TTC549 (cell line): ENCODE measurements around the gene ANKRD24.
"Not testable (repeated sequence)": the region's sequence is repeated elsewhere in the genome, so short reads cannot be mapped to it uniquely, and the experiment has no call there.

Source experiments
- FAIRE-seq: peaks from 2 replicates; lab custom pipeline; 2012; peaks lifted over from hg19 to GRCh38; lab: Jason Lieb, UNC

The ANKRD24 gene

DNA sequence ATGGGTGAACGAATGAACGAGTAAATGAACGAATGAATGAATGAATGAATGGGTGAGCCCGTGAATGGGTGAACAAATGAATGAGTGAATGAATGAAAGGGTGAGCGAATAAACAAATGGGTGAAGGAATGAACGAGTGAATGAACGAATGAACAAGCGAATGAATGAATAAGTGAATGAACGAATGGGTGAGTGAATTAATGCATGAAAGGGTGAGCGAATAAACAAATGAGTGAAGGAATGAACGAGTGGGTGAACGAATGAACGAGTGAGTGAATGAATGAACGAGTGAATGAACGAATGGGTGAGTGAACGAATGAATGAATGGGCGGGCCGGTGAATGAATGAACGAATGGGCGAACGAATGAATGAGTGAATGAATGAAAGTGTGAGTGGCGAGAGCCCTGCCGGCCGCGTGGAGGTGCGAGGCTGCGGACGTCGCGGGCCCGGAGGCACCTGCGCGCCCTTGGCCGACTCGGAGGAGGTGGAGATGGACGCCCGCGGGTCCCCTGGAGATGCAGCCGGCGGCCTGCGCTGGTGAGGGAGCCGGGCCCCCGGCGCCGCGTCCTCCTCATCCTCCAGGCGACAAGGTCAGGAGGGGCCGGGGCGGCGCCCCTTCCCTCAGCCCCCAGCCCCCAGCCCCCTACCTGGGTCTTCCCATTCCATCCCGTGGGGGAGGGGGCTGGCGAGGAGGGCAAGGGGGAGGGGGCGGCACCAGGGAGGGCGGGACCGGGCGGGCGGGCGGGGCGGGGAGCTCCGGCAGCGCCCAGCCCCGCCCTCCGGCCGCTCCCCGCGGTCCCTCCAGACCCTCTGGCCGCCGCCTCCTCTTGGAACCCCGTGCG is 15.4 kb downstream of the ANKRD24 start:
- no peak for FAIRE-seq

DNA sequence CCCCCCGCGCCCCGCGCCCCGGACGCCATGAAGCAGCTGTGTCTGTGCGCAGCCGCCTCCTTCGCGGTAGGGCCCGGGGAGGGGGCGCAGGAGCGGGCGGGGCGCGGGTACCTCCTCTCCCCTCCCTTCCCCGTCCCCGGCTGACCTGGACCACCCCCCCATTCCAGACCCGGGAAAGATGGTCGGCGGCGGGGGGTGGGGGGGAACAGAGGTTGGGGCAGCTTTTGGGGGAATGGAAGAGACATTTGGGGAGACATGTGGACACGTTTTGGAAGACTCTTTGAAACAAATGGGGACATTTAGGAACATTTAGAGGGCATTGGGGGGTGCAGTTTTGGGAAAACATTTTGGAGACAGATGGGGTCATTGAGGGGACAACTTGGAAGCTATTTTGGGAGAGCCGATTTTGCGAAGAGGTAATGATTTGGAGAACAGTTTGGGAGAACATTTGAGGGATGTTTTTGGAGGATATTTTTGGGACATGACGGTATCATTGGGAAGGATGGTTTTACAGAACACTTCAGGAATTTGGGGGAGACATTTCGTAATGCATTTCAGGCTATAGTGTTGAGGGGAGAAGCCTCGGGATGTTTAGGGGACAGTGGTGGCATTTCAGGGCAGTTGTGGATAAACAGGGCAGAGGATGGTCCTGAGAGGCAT is 16.1 kb downstream of the ANKRD24 start:
- FAIRE-seq: no peak

DNA sequence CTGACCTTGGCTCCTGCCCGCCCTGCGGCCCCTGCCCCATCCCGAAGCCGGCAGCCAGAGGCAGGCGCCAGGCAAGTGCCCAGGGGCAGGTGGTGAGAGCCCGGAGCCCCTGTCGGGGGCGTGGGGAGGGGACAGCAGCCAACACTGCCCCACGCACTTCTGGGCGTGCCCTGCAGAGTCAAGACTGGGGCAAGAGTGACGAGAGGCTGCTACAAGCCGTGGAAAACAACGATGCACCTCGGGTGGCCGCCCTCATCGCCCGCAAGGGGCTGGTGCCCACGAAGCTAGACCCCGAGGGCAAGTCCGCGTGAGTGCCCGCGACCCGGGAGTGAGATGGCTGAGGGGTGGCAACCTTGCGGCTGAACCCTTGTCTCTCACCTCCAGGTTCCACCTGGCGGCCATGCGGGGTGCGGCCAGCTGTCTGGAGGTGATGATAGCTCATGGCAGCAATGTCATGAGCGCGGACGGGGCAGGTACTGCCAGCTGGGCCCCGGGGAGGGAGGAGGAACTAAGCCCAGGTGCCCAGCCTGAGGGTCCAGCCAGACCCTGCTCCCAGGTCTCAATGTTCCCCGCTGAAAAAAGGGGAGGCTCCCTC is 17.3 kb downstream of the ANKRD24 start:
- FAIRE-seq: no peak

DNA sequence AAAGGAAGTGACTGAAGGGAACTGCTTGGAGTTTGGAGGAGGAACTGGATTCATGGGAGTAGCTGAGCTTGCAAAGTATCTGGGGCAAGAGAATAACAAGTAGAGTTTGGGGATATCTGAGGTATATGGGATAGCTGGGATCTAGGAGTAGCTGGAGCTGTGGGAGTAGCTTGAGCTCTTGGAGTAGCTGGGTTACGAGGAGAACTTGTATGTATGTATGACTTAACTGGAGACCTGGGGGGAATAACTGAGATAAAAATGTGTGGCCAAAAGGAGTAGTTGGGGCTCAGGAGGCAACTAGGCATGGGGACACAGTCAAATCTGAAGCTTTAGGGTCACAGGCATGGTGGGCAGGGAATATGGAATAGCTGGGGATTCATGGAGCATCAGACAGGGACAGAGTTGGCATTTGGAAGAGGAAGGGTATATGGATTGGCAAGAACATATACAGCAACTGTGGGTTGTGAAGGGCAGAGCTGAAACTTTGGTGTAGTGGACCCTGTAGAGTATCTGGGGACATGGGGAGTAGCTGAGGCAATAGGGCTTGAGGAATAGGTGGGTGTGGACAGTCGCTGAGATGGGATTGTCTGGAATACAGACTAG is 18.6 kb downstream of the ANKRD24 start:
- FAIRE-seq: no peak

DNA sequence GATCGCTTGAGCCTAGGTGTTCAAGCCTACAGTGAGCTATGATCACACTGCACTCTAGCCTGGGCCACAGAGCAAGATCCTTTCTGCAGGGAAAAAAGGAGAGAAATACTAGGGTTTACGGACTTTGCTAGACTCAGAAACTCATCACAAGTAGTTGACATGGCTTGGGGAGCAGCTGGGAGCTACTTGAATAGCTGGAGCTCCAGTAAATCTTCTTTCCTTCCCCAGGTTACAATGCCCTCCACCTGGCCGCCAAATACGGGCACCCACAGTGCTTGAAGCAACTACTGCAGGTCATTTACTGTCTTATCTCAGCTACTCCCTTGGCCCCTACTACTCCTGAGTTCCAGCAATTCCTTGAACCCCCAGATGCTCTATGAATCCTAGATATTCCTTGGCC is 19.3 kb downstream of the ANKRD24 start:
- FAIRE-seq: no peak

DNA sequence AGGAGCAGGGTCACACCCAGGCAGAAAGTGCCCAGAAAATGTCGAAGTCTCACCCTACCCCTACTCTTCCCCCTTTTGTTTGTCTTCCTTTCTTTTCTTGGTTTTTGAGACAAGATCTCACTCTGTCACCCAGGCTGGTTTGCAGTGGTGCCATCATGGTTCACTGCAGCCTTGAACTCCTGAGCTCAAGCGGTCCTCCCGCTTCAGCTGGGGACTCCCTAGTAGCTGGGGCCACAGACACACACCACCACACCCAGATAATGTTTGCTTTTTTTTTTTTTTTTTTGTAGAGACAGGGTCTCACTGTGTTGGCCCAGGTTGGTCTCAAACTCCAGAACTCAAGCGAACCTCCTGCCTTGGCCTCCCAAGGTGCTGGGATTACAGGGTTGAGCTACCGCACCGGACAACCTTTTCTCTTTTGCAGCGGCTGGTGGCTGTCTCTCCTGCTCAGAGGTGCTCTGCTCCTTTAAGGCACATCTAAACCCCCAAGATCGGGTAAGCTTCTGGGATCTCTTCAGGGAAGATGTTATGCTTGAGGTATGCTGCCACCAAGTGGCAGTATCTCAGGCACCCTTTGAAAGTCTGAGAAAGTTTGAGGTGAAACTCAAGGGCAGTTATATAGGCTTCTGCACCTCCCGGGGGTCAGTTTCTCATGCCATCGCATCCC is 24.5 kb downstream of the ANKRD24 start:
- no peak for FAIRE-seq

DNA sequence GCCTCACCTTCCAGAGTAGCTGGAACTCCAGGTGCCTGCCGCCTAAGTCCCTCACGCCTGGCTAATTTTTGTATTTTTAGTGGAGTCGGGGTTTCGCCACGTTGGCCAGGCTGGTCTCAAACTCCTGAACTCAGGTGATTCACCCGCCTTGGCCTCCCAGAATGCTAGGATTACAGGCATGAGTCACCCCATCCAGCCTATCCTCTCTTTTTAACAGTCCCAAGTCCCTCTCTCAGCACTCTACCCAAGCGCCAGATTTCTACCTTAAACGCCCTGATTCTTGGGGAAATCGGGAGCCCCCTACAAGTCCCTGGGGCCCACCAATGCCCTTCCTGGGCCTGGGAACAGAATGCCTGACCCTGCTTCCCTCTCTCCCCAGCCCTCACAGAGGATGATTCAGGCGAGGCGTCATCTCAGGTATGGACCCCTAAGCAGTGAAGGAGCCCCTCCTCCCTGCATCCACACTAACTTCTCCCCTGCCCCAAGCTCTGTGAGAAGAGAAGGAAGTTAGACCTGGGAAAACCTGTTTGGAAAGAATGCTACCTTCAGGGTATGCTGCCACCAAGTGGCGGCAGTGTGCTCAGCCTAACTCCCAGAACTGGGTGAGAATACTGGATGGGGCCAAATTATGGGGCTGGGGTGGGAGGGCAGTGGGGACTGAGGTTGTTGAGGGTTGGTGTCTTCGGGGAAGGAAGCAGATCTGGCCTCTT is 26.1 kb downstream of the ANKRD24 start:
- no peak for FAIRE-seq

DNA sequence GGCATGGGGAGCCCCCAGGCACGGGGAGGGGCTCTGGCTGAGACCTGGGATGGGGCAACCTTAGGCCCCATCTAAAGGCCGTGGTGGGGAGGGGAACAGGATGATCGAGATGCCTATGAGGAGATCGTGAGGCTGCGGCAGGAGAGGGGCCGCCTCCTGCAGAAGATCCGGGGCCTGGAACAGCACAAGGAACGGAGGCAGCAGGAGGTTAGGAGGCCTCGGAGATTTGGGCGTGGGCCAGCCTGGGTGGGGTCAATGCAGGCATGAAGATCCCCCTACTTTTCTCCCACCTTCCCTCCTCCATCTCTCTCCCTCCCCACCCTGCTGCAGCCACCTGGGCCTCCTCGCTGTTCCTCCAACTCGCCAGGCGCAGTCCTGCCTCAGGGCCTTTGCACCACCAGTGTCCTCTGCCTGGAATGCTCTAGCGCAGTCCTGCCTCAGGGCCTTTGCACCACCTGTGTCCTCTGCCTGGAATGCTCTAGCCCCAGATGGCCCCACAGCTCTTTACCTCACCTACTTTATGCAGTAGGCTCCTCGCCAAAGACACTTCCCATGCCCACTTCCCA is 27.8 kb downstream of the ANKRD24 start:
- no peak for FAIRE-seq

DNA sequence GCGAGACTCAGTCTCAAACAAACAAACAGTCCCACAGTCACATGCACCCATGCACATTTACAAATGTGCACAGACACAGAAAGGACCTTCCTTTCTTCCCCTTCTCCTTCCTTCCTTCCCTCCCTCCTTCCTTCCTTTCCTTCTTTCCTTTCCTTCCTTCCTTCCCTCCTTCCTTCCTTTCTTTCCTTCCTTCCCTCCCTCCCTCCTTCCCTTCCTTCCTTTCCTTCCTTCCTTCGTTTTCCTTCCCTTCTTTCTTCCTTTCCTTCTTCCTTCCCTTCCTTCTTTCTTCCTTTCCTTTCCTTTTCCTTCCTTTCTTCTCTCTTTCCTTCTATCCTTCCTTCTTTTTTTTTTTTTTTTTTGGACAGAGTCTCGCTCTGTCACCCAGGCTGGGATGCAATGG is 30.6 kb downstream of the ANKRD24 start:
- FAIRE-seq: no peak

DNA sequence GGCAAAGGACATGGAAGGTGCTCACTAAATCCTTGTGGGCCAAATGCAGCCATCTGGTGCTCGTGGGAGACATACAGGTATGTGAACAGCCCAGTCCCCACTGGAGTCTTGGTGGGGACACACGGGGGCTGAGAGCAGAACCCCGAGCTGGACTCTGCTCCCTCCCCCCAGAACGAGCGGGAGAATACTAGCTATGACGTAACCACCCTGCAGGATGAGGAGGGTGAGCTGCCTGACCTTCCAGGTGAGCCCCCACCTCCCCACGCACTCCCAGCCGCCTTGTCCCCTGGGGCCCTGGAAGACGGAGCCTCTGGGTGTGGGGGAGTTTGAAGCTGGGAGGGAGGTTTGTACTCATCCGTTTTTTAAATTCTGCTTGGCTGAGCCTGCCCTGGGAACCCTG is 33.3 kb downstream of the ANKRD24 start:
- FAIRE-seq: no peak

DNA sequence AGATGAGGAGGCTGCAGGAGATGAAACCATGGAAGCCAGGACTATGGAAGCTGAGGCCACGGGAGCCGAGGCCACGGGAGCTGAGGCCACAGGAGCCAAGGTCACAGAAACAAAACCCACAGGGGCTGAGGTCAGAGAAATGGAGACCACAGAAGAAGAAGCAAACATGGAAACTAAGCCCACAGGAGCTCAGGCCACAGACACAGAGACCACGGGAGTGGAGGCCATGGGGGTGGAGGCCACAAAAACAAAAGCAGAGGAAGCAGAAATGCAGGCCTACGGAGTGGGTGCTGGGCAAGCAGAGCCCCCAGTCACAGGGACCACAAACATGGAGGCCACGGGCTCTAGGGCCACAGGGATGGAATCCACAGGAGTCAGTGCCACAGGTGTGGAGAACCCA is 34.4 kb downstream of the ANKRD24 start:
- FAIRE-seq: no peak

DNA sequence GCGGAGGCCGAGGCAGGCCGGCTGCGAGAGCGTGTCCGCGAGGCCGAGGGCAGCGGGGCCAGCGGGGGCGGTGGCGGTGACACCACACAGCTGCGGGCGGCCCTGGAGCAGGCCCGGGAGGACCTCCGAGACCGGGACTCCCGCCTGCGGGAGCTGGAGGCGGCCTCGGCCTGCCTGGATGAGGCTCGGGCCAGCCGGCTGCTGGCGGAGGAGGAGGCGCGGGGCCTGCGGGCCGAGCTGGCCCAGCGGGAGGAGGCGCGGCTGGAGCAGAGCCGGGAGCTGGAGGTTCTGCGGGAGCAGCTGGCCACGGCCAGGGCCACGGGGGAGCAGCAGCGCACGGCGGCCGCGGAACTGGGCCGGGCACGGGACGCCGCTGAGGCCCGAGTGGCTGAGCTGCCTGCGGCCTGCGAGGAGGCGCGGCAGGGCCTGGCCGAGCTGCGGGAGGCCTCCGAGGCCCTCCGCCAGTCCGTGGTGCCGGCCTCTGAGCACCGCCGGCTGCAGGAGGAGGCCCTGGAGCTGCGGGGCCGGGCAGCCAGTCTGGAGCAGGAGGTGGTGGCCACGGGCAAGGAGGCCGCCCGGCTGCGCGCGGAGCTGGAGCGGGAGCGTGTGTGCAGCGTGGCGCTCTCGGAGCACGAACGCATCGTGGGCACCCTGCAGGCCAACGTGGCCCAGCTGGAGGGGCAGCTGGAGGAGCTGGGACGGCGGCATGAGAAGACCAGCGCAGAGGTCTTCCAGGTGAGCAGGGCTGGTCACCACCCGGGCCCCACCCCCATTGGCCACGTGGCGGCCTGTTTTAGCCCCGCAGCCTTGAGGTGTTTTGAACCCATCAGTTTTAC is 35.2 kb downstream of the ANKRD24 start:
- no peak for FAIRE-seq

DNA sequence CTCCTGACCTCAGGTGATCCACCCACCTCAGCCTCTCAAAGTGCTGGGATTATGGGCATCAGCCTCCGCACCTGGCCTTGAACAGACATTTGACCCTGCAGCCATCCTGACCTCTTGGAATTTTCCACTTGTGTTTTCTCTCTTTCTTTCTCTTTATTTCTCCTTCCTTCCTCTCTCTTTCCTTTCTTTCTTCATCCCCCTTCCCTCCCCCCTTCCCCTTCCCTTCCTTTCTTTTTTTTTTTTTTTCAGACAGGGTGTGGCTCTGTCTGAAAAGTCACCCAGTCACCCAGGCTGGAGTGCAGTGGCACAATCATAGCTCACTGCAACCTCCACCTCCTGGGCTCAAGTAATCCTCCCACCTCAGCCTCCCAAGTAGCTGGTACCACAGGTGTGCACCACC is 36.0 kb downstream of the ANKRD24 start:
- FAIRE-seq: not testable (repeated sequence)

DNA sequence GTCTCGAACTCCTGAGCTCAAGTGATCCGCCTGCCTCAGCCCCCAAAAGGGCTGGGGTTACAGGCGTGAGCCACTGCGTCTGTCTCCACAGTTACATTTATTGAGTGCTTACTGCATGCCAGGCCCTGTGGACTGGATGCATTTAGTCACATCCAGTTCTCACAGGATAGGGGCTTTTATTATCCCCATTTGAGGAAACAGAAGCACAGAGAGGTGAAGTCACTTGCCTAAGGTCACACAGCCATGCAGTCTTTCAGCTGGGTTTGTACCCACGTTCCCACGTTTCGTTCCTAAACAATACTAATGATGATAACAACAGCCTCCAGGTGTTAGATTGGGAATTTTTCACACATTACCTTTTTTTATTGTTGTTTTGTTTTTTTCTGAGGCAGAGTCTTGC is 37.7 kb downstream of the ANKRD24 start:
- no peak for FAIRE-seq

DNA sequence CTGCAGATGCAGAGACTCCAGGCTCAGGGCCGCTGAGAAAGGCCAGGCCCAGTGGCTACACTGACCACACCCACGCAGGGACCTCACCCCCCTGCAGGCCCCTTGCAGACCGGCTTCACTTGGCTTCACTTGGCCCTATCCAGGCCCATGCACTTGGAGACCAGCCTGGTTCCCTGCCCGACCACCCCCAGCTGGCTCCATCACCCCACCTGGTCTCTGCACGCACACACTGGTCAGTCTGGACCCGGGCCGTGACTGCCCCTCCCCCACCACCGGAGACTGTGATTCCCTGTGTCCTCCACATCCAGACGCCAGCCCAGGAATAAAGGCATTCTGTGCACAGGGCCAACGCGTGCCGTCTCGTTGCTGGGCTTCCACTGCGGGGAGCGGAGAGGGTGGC is 42.0 kb downstream of the ANKRD24 start:
- FAIRE-seq: no peak

DNA sequence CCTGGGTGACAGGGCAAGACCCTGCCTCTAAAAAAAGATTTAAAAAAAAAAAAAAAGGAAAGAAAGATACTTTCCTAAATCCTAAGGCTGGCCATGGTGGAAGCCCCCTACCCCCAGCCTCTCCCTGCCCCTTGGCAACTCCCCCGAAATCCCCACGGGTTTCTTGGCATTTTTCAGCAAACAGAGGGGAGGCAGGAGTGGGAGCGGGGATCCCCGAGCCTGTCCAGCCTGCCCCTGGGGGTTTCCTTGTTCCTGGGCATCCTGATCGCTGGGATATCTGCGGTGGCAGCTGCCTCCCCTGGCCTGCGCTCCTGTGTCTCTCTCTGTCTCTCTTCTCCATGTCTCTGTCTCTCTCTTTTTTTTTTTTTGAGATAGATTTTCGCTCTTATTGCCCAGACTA is 43.4 kb downstream of the ANKRD24 start:
- no peak for FAIRE-seq

DNA sequence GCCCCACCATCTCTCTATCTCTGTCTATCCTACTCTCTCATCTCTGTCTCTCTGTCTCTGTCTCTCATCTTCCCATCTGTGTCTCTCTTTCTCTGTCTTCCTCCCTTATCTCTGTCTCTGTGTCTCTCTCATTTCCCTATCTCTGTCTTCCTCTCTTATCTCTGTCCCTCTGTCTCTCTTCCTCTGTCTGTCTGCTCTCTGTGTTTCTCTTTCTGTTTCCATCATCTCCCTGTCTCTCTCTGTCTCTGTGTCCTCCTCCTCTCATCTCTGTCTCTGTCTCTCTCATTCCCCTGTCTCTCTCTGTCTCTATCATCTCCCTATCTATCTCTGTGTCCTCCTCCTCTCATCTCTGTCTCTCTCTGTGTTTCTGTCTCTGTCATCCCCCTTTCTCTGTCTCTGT is 45.3 kb downstream of the ANKRD24 start:
- FAIRE-seq: no peak

DNA sequence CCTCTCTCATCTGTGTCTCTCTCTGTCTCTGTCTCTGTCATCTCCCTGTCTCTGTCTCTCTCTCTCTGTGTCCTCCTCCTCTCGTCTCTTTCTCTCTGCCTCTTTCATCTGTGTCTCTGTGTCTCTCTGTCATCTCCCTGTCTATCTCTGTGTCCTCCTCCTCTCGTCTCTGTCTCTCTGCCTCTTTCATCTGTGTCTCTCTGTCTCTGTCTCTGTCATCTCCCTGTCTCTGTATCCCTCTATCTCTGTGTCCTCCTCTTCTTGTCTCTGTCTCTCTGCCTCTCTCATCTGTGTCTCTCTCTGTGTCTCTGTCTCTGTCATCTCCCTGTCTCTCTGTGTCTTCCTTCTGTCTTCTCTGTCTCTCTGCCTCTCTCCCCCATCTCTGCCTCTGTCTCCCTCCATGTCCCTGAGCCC is 46.3 kb downstream of the ANKRD24 start:
- FAIRE-seq: no peak

DNA sequence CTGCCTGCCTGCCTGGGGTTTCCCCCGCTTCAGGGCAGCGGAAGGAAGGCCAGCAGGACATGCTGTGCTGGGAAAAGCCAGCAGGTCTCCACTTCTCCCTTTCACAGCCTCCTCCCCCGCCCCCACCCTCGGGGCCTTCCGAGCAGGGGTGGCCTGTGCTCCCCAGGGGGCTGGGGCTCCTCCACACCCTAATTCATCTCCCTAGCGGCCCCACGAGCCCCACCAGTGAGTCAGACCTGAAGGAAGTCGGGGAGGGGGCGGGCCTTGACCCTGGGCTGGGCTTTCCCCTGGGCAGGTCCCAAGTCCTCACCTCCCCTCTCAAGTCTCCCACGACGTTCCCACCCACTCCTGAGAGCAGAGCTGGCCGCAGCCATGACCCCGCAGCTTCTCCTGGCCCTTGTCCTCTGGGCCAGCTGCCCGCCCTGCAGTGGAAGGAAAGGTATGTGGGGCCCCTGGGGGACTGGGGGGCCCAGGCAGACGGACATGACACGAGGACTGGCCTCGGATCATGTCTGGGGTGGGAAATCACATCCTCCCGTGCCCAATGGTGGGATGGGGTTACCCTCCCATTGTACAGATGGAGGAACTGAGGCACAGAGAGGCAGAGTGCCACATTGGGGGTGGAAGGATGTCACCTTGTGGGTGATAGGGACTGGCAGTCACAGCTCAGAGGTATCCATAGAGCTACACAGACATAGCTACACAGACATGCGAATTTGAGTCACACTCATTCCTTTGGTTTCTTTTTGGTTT is 46.9 kb downstream of the ANKRD24 start, which contains the start of gene EBI3:
TSS of gene EBI3 (plus strand) at position 345 of the 753 bp plus-strand sequence. CDS start at position 373, 28 bp downstream.
- FAIRE-seq: no peak

DNA sequence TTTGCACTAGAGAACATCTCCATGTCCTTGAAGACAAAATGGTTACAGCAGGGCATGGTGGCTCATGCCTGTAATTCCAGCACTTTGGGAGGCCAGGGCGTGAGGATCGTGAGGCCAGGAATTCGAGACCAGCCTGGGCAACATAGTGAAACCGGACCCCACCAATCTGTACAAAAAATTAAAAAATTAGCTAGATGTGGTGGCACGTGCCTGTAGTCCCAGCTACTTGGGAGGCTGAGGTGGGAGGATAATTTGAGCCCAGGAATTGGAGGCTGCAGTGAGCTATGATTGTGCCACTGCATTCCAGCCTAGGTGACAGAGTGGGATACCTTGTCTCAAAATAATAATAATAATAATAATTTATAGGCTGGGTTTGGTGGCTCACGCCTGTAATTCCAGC is 47.7 kb downstream of the ANKRD24 start:
- FAIRE-seq: not testable (repeated sequence)
